ENCODE results near the gene RBMX.

DNA sequence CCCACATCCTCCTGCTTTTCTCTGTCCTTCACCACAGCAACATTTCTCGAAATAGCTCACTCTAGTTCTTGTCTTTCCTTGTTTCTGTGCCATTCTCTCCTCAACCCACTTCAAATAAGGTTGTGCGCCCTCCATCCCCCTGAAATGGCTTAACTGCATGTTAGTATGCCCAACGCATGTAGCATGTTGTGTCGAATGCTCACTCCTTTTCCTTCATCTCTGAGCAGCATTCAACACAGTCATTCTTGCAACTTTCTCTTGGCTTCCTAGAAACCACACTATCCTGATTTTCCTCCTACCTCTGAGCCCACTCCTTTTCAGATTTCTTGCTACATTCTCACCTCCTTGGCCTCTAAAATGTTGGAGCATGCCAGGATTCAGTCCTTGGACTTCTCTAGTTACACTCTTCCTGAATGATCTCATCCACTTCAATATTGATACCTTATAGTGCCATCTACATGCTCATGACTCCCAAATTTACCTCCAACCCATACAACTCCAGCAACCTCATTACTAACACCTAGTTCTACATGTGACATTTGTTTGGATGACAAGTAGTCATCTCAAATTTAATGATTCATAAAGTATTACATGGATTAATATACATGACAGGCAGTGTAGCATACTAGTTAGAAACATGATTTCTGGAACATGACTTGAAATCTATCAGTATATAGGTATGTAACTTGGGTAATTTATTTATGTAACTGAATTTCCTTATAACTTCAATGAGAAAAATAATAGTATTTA is 22.3 kb downstream of the RBMX start:
- TF ChIP-seq CTCF (IDR thresholded peaks at IDR 0.05; ENCODE audit: insufficient read depth, low read length, poor library complexity, severe bottlenecking), result no peak
- TF ChIP-seq EZH2phosphoT487 (conservative IDR thresholded peaks at IDR 0.05; ENCODE audit: low read length), result no peak
